HFFc6 (cell line): ENCODE data around the gene NBEAL2. TPM values are rescaled to one million over a fixed set of nuclear protein-coding genes. Genes with fewer than 3 reads are reported as not detected.

Experiments
- DNase-seq: peaks from one replicate; pipeline ENCODE4 v3.0.0-alpha.2; 2018
- H3K27ac Mint-ChIP-seq: 2 replicates; pipeline ENCODE4 v1.8.0; 2020; ENCODE audit warnings: mild to moderate bottlenecking, mixed read lengths
- H3K27me3 Mint-ChIP-seq: 2 replicates; pipeline ENCODE4 v1.8.0; 2021; ENCODE audit warnings: mild to moderate bottlenecking, moderate library complexity, mixed read lengths; ENCODE audit not compliant: insufficient read depth
- H3K36me3 Mint-ChIP-seq: 2 replicates; pipeline ENCODE4 v1.8.0; 2021; ENCODE audit warnings: low read depth, mixed read lengths
- H3K4me1 Mint-ChIP-seq: 2 replicates; pipeline ENCODE4 v1.8.0; 2020; ENCODE audit warnings: low read depth, mixed read lengths
- H3K4me3 Mint-ChIP-seq: 2 replicates; pipeline ENCODE4 v1.8.0; 2020; ENCODE audit warnings: mild to moderate bottlenecking, moderate library complexity, mixed read lengths
- H3K9me3 Mint-ChIP-seq: 2 replicates; pipeline ENCODE4 v1.8.0; 2020; ENCODE audit warnings: mild to moderate bottlenecking, mixed read lengths
- CTCF ChIP-seq: fragments of 200-600 bp; sonication (generic); IDR thresholded peaks from 2 replicates; pipeline ENCODE4 v1.5.0; 2021; ENCODE audit warnings: antibody characterized with exemption, mild to moderate bottlenecking
- total RNA-seq, 6 experiments: library from RNA; stranded (reverse); fragmentation: NEBNext Ultra II Directional; extraction: Animal tissue kit (Norgen Biotek cat#: 25700); gene quantifications; 2 replicates in 1 of 6; 3 replicates in 5 of 6; pipeline ENCODE4 v1.2.3, GENCODE V29; 2021

The NBEAL2 gene
- total RNA-seq, 6 experiments from 2014 or later: 5.3 to 7.6 (median 5.8) TPM

GRCh38 chr3:47007001-47007400 lies 27.5 kb downstream of the NBEAL2 start:
- H3K36me3 Mint-ChIP-seq: no peaks in the 10 kb centered on the region
- TF ChIP-seq CTCF: no peak
- no peak overlapping the region for H3K27ac Mint-ChIP-seq
- H3K27me3 Mint-ChIP-seq: peaks cover 5% of the 10 kb centered on the region; the same call in 1 of the 2 replicates
- H3K9me3 Mint-ChIP-seq: no peaks in the 10 kb centered on the region
- H3K4me1 Mint-ChIP-seq: no peaks in the 10 kb centered on the region
- no peak overlapping the region for H3K4me3 Mint-ChIP-seq
- DNase-seq: no peak

- Mint-ChIP-seq H3K27ac (no peak overlapping the region), H3K4me3 (no peak overlapping the region), H3K36me3 (no peaks in the 10 kb centered on the region), H3K9me3 (no peaks in the 10 kb centered on the region), H3K27me3 (peaks cover 9% of the 10 kb centered on the region), H3K4me1 (no peaks in the 10 kb centered on the region)
- DNase-seq: no peak
- no peak for TF ChIP-seq CTCF
Observed at GRCh38 chr3:47007482-47008233, 28.2 kb downstream of the NBEAL2 start.

GRCh38 chr3:47008234-47008796 lies 28.8 kb downstream of the NBEAL2 start:
- no peak for DNase-seq
- Mint-ChIP-seq H3K4me1 (no peaks in the 10 kb centered on the region), H3K27me3 (peaks cover 9% of the 10 kb centered on the region), H3K4me3 (peak overlapping the region; percentile 51; the same call in 1 of the 2 replicates), H3K9me3 (no peaks in the 10 kb centered on the region), H3K27ac (no peak overlapping the region), H3K36me3 (no peaks in the 10 kb centered on the region)
- TF ChIP-seq CTCF: no peak

- Mint-ChIP-seq H3K4me1 (no peaks in the 10 kb centered on the region), H3K27me3 (peaks cover 12% of the 10 kb centered on the region), H3K4me3 (peak overlapping the region; percentile 51; the same call in 1 of the 2 replicates), H3K27ac (no peak overlapping the region), H3K36me3 (0 out of 2 replicates have a peak, but pooled peaks cover 3% of the 10 kb centered on the region), H3K9me3 (no peaks in the 10 kb centered on the region)
- TF ChIP-seq CTCF: no peak
- DNase-seq: no peak
Observed at GRCh38 chr3:47008851-47009224, 29.4 kb downstream of the NBEAL2 start.

GRCh38 chr3:47009225-47010110 lies 30.0 kb downstream of the NBEAL2 start:
- H3K4me3 Mint-ChIP-seq: peak overlapping the region; percentile 75
- H3K9me3 Mint-ChIP-seq: no peaks in the 10 kb centered on the region
- peak; percentile 81 for DNase-seq
- peak overlapping the region; percentile 84 for H3K27ac Mint-ChIP-seq
- H3K4me1 Mint-ChIP-seq: no peaks in the 10 kb centered on the region
- peaks cover 13% of the 10 kb centered on the region for H3K27me3 Mint-ChIP-seq
- peak; percentile 11; the same call in 1 of the 2 replicates for TF ChIP-seq CTCF
- H3K36me3 Mint-ChIP-seq: 0 out of 2 replicates have a peak, but pooled peaks cover 9% of the 10 kb centered on the region
